GM21526 (cell line): ENCODE results near the gene FNDC11.
A peak's percentile ranks its signal among the peaks of the same experiment; 100 is the strongest.
"Not testable (repeated sequence)": the region's sequence is repeated elsewhere in the genome, so short reads cannot be mapped to it uniquely, and the experiment has no call there.

Source experiments
- ATAC-seq: cut with Tn5 transposase; IDR thresholded peaks from one replicate; pipeline ENCODE4 v1.9.1; 2021; ENCODE audit warnings: moderate library complexity; ENCODE audit not compliant: unreplicated experiment, low FRiP score

Gene FNDC11

GRCh38 chr20:63552481-63553249 lies 1.3 kb upstream of the FNDC11 start:
- ATAC-seq: peak; percentile 24

- ATAC-seq: peak; percentile 30
These were observed 567 bp upstream of the FNDC11 start for GRCh38 chr20:63553251-63553932.

- ATAC-seq: no peak
These were observed 661 bp downstream of the FNDC11 start for GRCh38 chr20:63554361-63555278.

GRCh38 chr20:63555661-63556381 lies 1.9 kb downstream of the FNDC11 start:
- ATAC-seq: no peak

- ATAC-seq: no peak
These were observed 3.0 kb downstream of the FNDC11 start for GRCh38 chr20:63556873-63557478.

GRCh38 chr20:63557481-63557891 lies 3.5 kb downstream of the FNDC11 start:
- no peak for ATAC-seq

GRCh38 chr20:63558804-63559484 lies 5.0 kb downstream of the FNDC11 start:
- no peak for ATAC-seq

- ATAC-seq: not testable (repeated sequence)
These were observed 5.8 kb downstream of the FNDC11 start for GRCh38 chr20:63559485-63560332.

GRCh38 chr20:63560333-63560805 lies 6.4 kb downstream of the FNDC11 start:
- ATAC-seq: no peak

GRCh38 chr20:63560856-63561609 lies 7.1 kb downstream of the FNDC11 start:
- ATAC-seq: no peak

GRCh38 chr20:63561624-63562396 lies 7.9 kb downstream of the FNDC11 start:
- no peak for ATAC-seq

- ATAC-seq: no peak
These were observed 8.7 kb downstream of the FNDC11 start for GRCh38 chr20:63562461-63563224.

- no peak for ATAC-seq
These were observed 9.4 kb downstream of the FNDC11 start for GRCh38 chr20:63563225-63563935.

GRCh38 chr20:63564036-63564810 lies 10.3 kb downstream of the FNDC11 start:
- no peak for ATAC-seq
